Measurements from ENCODE around the gene MCC. TPM values are rescaled to one million over a fixed set of nuclear protein-coding genes. Genes with fewer than 3 reads are reported as not detected.

MCC gene
- total and polyA plus RNA-seq, 12 donors = 4.2 to 34.1 (median 25.2) TPM

DNA sequence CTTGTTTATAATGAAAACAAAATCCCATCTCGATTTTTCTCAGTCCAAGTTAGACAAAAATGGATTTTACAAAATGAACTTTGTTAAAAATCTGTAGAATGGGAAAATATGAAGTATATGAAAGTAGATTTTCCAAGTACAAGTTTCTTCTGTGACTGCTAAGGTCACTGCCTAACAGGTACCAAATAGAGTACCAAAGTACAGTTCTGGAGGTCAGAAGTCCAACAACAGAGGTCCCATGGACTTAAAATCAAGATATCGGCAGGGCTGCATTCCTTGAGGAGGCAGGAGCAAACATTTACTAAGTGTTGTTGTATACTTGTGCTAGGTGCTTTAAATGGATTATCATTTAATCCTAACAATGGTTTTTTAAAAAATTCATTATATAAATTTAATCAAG is 31.2 kb upstream of the MCC start:
- no peak for DNase-seq
- Histone ChIP-seq H3K4me1 (peaks cover 0 to 50% (median 26%) of the 10 kb centered on the region in 9 donors), H3K9me3 (peaks cover 0 to 3% (median 0%) of the 10 kb centered on the region in 11 donors), H3K27me3 (no peaks in the 10 kb centered on the region), H3K36me3 (peaks cover 0 to 51% (median 0%) of the 10 kb centered on the region in 9 donors), H3K4me3 (no peak overlapping the region), H3K27ac (no peak overlapping the region)
- TF ChIP-seq, protein P1, sequence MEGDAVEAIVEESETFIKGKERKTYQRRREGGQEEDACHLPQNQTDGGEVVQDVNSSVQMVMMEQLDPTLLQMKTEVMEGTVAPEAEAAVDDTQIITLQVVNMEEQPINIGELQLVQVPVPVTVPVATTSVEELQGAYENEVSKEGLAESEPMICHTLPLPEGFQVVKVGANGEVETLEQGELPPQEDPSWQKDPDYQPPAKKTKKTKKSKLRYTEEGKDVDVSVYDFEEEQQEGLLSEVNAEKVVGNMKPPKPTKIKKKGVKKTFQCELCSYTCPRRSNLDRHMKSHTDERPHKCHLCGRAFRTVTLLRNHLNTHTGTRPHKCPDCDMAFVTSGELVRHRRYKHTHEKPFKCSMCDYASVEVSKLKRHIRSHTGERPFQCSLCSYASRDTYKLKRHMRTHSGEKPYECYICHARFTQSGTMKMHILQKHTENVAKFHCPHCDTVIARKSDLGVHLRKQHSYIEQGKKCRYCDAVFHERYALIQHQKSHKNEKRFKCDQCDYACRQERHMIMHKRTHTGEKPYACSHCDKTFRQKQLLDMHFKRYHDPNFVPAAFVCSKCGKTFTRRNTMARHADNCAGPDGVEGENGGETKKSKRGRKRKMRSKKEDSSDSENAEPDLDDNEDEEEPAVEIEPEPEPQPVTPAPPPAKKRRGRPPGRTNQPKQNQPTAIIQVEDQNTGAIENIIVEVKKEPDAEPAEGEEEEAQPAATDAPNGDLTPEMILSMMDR (IDR thresholded peaks at IDR 0.05) = no peak
- intact Hi-C loops (cut with DNase I) = loop anchor here in 5 of 10 donors (10.0 kb wide), 3 partner anchors 315 to 535 kb away; no protein-coding TSS in a partner anchor
- 91 to 92% methylated on average over 2 of the region's 2 CpGs for WGBS, 2 donors
- no peak for ATAC-seq

DNA sequence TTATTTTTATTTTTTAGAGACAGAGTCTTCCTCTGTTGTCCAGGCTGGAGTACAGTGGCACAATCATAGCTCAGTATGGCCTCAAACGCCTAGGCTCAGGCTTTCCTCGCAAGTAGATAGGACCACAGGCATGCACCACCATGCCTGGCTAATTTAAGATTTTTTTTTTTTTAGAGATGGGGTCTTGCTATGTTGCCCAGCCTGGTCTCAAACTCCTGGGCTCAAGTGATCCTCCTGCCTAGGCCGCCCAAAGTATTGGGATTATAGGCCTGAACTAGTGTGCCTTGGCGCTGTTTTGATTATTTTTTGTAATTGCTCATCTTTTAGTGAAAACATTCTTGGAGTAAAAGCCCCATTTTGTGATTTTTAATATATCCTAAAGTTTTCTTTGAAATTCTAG is 30.6 kb upstream of the MCC start:
- H3K4me3 ChIP-seq = no peak overlapping the region
- H3K27ac ChIP-seq = no peak overlapping the region
- ATAC-seq (no peak), DNase-seq (no peak)
- H3K36me3 ChIP-seq = peaks cover 0 to 51% (median 0%) of the 10 kb centered on the region in 9 donors
- intact Hi-C loops (cut with DNase I) = loop anchor here in 5 of 10 donors (10.0 kb wide), 3 partner anchors 314 to 534 kb away; no protein-coding TSS in a partner anchor
- WGBS, 2 donors = 96 to 98% methylated on average over 4 of the region's 4 CpGs
- no peaks in the 10 kb centered on the region for H3K27me3 ChIP-seq
- peaks cover 0 to 49% (median 27%) of the 10 kb centered on the region in 9 donors for H3K4me1 ChIP-seq
- peaks cover 0 to 3% (median 0%) of the 10 kb centered on the region in 11 donors for H3K9me3 ChIP-seq
- TF ChIP-seq, protein P1 (IDR thresholded peaks at IDR 0.05) = no peak

DNA sequence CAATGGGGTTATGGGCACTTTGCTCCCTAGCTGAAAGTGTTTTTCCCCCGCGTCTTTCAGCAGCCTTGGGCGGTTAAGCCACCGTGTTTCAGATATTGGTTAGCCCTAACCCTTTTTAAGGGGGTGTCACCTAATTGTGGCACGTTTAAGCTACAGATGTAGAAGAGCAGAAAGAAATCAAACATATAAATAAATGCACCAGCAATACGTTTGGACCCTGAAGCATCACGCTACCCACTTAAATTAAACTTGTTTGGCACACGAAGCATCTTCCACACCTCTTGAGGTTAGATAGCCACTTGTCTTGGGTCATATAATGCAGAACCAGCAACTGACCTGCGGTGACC is 26.0 kb upstream of the MCC start:
- ATAC-seq (no peak), DNase-seq (no peak)
- no peaks in the 10 kb centered on the region for H3K9me3 ChIP-seq
- peaks cover 0 to 12% (median 0%) of the 10 kb centered on the region in 7 donors for H3K27me3 ChIP-seq
- intact Hi-C loops (cut with DNase I) = loop anchor here in 9 of 10 donors (2.0 to 10.0 kb wide), 10 partner anchors 135 to 537 kb away; partner anchors contain the start of gene DCP2 (in 1 of the 9)
- H3K27ac ChIP-seq = peak overlapping the region; percentile 72 to 97 (median 95)
- H3K36me3 ChIP-seq = peaks cover 0 to 32% (median 0%) of the 10 kb centered on the region in 9 donors
- peak overlapping the region; percentile 65 to 93 (median 86) for H3K4me3 ChIP-seq
- TF ChIP-seq, protein P1 (IDR thresholded peaks at IDR 0.05) = no peak
- 7 to 9% methylated on average over 9 of the region's 9 CpGs for WGBS, 2 donors
- H3K4me1 ChIP-seq = peaks cover 0 to 36% (median 26%) of the 10 kb centered on the region in 9 donors

DNA sequence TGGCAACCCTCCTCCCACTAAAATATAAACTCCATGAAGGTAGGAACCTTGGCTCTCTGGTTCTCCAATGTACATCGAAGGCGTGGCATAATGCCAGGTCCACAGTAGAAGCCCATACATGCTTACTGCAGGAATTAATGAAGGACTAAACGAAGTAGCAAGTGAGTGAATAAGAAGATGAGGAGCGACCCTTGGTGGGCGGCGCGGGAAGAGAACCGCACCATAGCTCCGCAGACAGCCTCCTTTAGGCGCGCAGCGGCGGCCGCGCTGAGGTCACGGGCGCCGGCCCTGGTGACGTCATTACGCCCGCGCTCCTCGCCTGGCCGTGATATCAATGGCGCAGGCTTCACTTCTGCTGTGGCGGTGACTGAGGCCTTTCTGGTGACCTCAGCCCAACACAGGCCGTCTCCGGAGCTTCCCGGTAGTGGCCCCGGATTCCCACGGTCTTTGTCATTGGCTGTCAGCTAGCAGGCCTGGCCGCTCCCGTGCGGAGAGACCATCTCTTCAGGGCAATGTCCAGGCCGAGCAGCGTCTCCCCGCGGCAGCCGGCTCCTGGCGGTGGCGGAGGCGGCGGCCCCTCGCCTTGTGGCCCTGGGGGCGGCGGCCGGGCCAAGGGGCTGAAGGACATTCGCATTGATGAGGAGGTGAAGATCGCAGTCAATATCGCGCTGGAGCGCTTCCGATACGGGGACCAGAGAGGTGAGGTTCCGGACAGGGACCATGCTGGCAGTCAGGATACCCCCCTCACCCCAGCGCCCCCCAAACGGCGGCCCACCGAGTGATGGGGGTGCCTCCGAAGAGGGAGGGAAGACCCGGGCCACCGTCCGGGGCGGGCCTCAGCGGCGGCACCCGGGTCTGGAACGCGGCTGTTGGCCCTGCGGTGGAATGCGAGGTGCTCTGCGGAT is 25.4 kb upstream of the MCC start, which contains the start of gene YTHDC2:
Gene YTHDC2 (plus strand): TSS at position 311 of the 905 bp plus-strand sequence. CDS start 202 bp downstream, at position 513.
- peaks cover 0 to 18% (median 0%) of the 10 kb centered on the region in 7 donors for H3K27me3 ChIP-seq
- DNase-seq = peak; percentile 88 to 89
- ATAC-seq = peak; percentile 98 to 99 (median 98)
- H3K4me3 ChIP-seq = peak within 1 kb of the TSS; percentile 65 to 93 (median 86)
- peaks cover 0 to 28% (median 0%) of the 10 kb centered on the region in 9 donors for H3K36me3 ChIP-seq
- intact Hi-C loops (cut with DNase I) = loop anchor here in 9 of 10 donors (1.0 to 10.0 kb wide), 12 partner anchors 133 to 536 kb away; partner anchors contain the start of gene DCP2 (in 1 of the 9)
- 0 to 1% methylated on average over 72 of the region's 72 CpGs for WGBS, 2 donors
- no peaks in the 10 kb centered on the region for H3K9me3 ChIP-seq
- peak within 1 kb of the TSS; percentile 72 to 97 (median 95) for H3K27ac ChIP-seq
- TF ChIP-seq, protein P1 (IDR thresholded peaks at IDR 0.05) = peak in 7 of 9 donors; percentile 5 to 55 (median 42)
- H3K4me1 ChIP-seq = peaks cover 0 to 36% (median 26%) of the 10 kb centered on the region in 9 donors

Data from heart right ventricle (tissue), 16 donors.